Measurements from ENCODE around the gene BRD7. TPM values are rescaled to one million over a fixed set of nuclear protein-coding genes. Genes with fewer than 3 reads are reported as not detected.

Gene BRD7
- total RNA-seq, 1 experiment from 2014 or later, result 122 TPM

- POLR2A ChIA-PET, result no interaction called here
These were observed 92.5 kb downstream of the BRD7 start for GRCh38 chr16:50276326-50276640.

GRCh38 chr16:50275428-50276325, 93.1 kb downstream of the BRD7 start:
- H3K36me3 Mint-ChIP-seq, result no peaks in the 10 kb centered on the region
- ChIA-PET POLR2A (no interaction called here), CTCF (interaction anchor here (0.9 to 1.6 kb wide), 7 partner anchors 16 to 250 kb away, joined by 3 to 8 read pairs (median 4); partner anchors contain the start of gene CNEP1R1)
- H3K27ac Mint-ChIP-seq, result no peak overlapping the region
- peaks cover 14% of the 10 kb centered on the region for H3K4me1 Mint-ChIP-seq
- no peak for ATAC-seq
- no peak overlapping the region for H3K4me3 Mint-ChIP-seq
- DNase-seq (ENCODE audit: low spot score), result no peak
- no peaks in the 10 kb centered on the region for H3K27me3 Mint-ChIP-seq (ENCODE audit: low read depth)
- H3K9me3 Mint-ChIP-seq, result peaks cover 5% of the 10 kb centered on the region
- no peak for TF ChIP-seq MYBL2 (CRISPR knock-in tag; IDR thresholded peaks at IDR 0.05)
- TF ChIP-seq ELF4 (CRISPR knock-in tag; IDR thresholded peaks at IDR 0.05; ENCODE audit: low read depth), result no peak
- no peak for TF ChIP-seq ATF3 (CRISPR knock-in tag; conservative IDR thresholded peaks at IDR 0.05)
- no peak for TF ChIP-seq ZNF671 (CRISPR knock-in tag; IDR thresholded peaks at IDR 0.05)
- no peak for TF ChIP-seq USF1 (CRISPR knock-in tag; IDR thresholded peaks at IDR 0.05)
- no peak for TF ChIP-seq CBFB (CRISPR knock-in tag; IDR thresholded peaks at IDR 0.05; ENCODE audit: low read depth)
- no peak for TF ChIP-seq CREM (CRISPR knock-in tag; IDR thresholded peaks at IDR 0.05)
- TF ChIP-seq ZMAT4 (CRISPR knock-in tag; IDR thresholded peaks at IDR 0.05), result no peak
- no peak for TF ChIP-seq NFE2L1 (CRISPR knock-in tag; IDR thresholded peaks at IDR 0.05)
- TF ChIP-seq ZNF219 (CRISPR knock-in tag; IDR thresholded peaks at IDR 0.05; ENCODE audit: borderline replicate concordance), result no peak
- TF ChIP-seq ZBTB43 (CRISPR knock-in tag; IDR thresholded peaks at IDR 0.05), result no peak
- no peak for TF ChIP-seq HMGA2 (CRISPR knock-in tag; IDR thresholded peaks at IDR 0.05)
- no peak for TF ChIP-seq E2F4 (CRISPR knock-in tag; IDR thresholded peaks at IDR 0.05; ENCODE audit: borderline replicate concordance, low read depth)
- no peak for TF ChIP-seq GRHL2 (CRISPR knock-in tag; IDR thresholded peaks at IDR 0.05; ENCODE audit: insufficient replicate concordance, severe bottlenecking)
- no peak for TF ChIP-seq JAZF1 (CRISPR knock-in tag; IDR thresholded peaks at IDR 0.05)

More at GRCh38 chr16:50276326-50276640, 92.5 kb downstream of the BRD7 start:
- Mint-ChIP-seq H3K27me3 (ENCODE audit: low read depth) (no peaks in the 10 kb centered on the region), H3K9me3 (peaks cover 5% of the 10 kb centered on the region), H3K36me3 (no peaks in the 10 kb centered on the region), H3K27ac (no peak overlapping the region), H3K4me1 (peaks cover 14% of the 10 kb centered on the region), H3K4me3 (no peak overlapping the region)
- CTCF ChIA-PET, result no interaction called here
- DNase-seq (ENCODE audit: low spot score) (no peak), ATAC-seq (no peak)
- TF ChIP-seq SOX15 (CRISPR knock-in tag; IDR thresholded peaks at IDR 0.05) (no peak), MYBL2 (CRISPR knock-in tag; IDR thresholded peaks at IDR 0.05) (no peak), ZNF138 (CRISPR knock-in tag; conservative IDR thresholded peaks at IDR 0.05) (no peak), CDX4 (CRISPR knock-in tag; IDR thresholded peaks at IDR 0.05; ENCODE audit: borderline replicate concordance) (no peak), MAX (CRISPR knock-in tag; IDR thresholded peaks at IDR 0.05) (no peak), CTCF (IDR thresholded peaks at IDR 0.05) (no peak), ZSCAN18 (CRISPR knock-in tag; IDR thresholded peaks at IDR 0.05) (no peak), OVOL2 (CRISPR knock-in tag; IDR thresholded peaks at IDR 0.05; ENCODE audit: borderline replicate concordance) (no peak), NFATC4 (CRISPR knock-in tag; IDR thresholded peaks at IDR 0.05) (no peak), JUN (CRISPR knock-in tag; IDR thresholded peaks at IDR 0.05) (no peak)
